K562 (cell line): ENCODE measurements around the gene BMP8B. TPM values are rescaled to one million over a fixed set of nuclear protein-coding genes. Genes with fewer than 3 reads are reported as not detected.
A peak's percentile ranks its signal among the peaks of the same experiment; 100 is the strongest.
"Not testable (repeated sequence)": the region's sequence is repeated elsewhere in the genome, so short reads cannot be mapped to it uniquely, and the experiment has no call there.

Experiments used
- ATAC-seq: fragments of 200-7000 bp; cut with Tn5 transposase; 3 replicates; pipeline ENCODE4 v1.9.1; 2020; ENCODE audit warnings: moderate library complexity
- BruUV-seq: library from RNA; stranded (reverse); fragments of 400-500 nt; replicated peaks from 2 replicates; lab custom pipeline; 2021; lab: Mats Ljungman, UMichigan
- CTCF ChIA-PET: fragments of 300-600 bp; formaldehyde crosslinking; extraction: SDS; loops from one replicate; lab custom pipeline; 2021; ENCODE audit warnings: low intra/inter-chr PET ratio; lab: Yijun Ruan, JAX
- POLR2A ChIA-PET: fragments of 300-600, 350-650 bp; sonication (Branson Sonifier 250); formaldehyde crosslinking; extraction: SDS; loops from one replicate; lab custom pipeline; 2021; ENCODE audit warnings: antibody characterized with exemption, inconsistent platforms; lab: Yijun Ruan, JAX
- DNase-seq, 4 experiments: peaks; one replicate each; pipeline versions ENCODE4 v3.0.0 to v3.0.0-alpha.2; 2011 to 2018; ENCODE audit warnings: low spot score in 3 of 4, mixed read lengths in 3 of 4; ENCODE audit errors: extremely low read depth in 1 of 4
- FAIRE-seq: peaks from 2 replicates; lab custom pipeline; 2011; peaks lifted over from hg19 to GRCh38; lab: Jason Lieb, UNC
- H2AFZ ChIP-seq: 2 replicates; pipeline ENCODE4 v1.6.0; 2011; ENCODE audit warnings: low read depth, low read length, control low read depth, inconsistent platforms
- H3K27ac ChIP-seq: fragments of 200-600 bp; 3 replicates; pipeline ENCODE4 v1.8.0; 2011; ENCODE audit warnings: low read depth, mild to moderate bottlenecking, control low read depth, inconsistent platforms, low read length, moderate library complexity, mixed read lengths; ENCODE audit errors: extremely low read depth
- H3K27me3 ChIP-seq, 2 experiments: fragments of 300-600 bp in 1 of 2; 2 replicates in 1 of 2; 3 replicates in 1 of 2; pipeline versions ENCODE4 v1.6.0 to v1.8.0; 2011; ENCODE audit warnings: inconsistent platforms in 2 of 2, low read length in 2 of 2, mild to moderate bottlenecking in 1 of 2, mixed read lengths in 1 of 2, moderate library complexity in 1 of 2; ENCODE audit not compliant: control insufficient read depth in 2 of 2, insufficient read depth in 2 of 2
- H3K36me3 ChIP-seq: fragments of 300-600 bp; 3 replicates; pipeline ENCODE4 v1.8.0; 2011; ENCODE audit warnings: mild to moderate bottlenecking, low read length, inconsistent platforms; ENCODE audit not compliant: control insufficient read depth, insufficient read depth
- H3K4me1 ChIP-seq, 2 experiments: fragments of 200-600 bp in 1 of 2; replicated peaks in 1 of 2; 2 replicates in 1 of 2; 3 replicates in 1 of 2; pipeline versions ENCODE4 v1.5.1 to v1.8.0; 2011; ENCODE audit warnings: inconsistent platforms in 2 of 2, low read length in 2 of 2, mild to moderate bottlenecking in 1 of 2, mixed read lengths in 1 of 2, moderate library complexity in 1 of 2; ENCODE audit not compliant: control insufficient read depth in 2 of 2, insufficient read depth in 2 of 2
- H3K4me2 ChIP-seq: 2 replicates; pipeline ENCODE4 v1.6.1; 2011; ENCODE audit warnings: low read length, control low read depth, inconsistent platforms, mixed read lengths; ENCODE audit not compliant: insufficient read depth
- H3K4me3 ChIP-seq: fragments of 200-600 bp; sonication (generic), shearing (Covaris generic); 2 replicates; pipeline ENCODE4 v1.5.1; 2016; ENCODE audit warnings: control low read depth, inconsistent platforms
- H3K79me2 ChIP-seq: fragments of 200-600 bp; 3 replicates; pipeline ENCODE4 v1.8.0; 2011; ENCODE audit warnings: low read length, inconsistent platforms; ENCODE audit not compliant: control insufficient read depth, insufficient read depth
- H3K9ac ChIP-seq, 2 experiments: 2 replicates each; pipeline versions ENCODE4 v1.6.0 to v1.6.1; 2011; ENCODE audit warnings: low read depth in 2 of 2, low read length in 2 of 2, control low read depth in 1 of 2, inconsistent platforms in 1 of 2, mild to moderate bottlenecking in 1 of 2, mixed read lengths in 1 of 2; ENCODE audit not compliant: insufficient read depth in 1 of 2
- H3K9me1 ChIP-seq: one replicate; pipeline ENCODE4 v1.6.0; 2011; ENCODE audit warnings: inconsistent platforms, mild to moderate bottlenecking, low read length, moderate library complexity; ENCODE audit not compliant: control insufficient read depth, insufficient read depth
- H3K9me3 ChIP-seq: replicated peaks from 2 replicates; pipeline ENCODE4 v1.5.1; 2011; ENCODE audit warnings: low read depth, low read length, inconsistent platforms; ENCODE audit not compliant: control insufficient read depth, insufficient read depth
- H4K20me1 ChIP-seq: replicated peaks from 2 replicates; pipeline ENCODE4 v1.6.1; 2011; ENCODE audit warnings: low read length, inconsistent platforms, mixed read lengths; ENCODE audit not compliant: control insufficient read depth, insufficient read depth
- AFF1 ChIP-seq, 2 experiments: fragments of 450-650 bp; IDR thresholded peaks; 2 replicates each; pipeline ENCODE4 v1.6.1; 2018; ENCODE audit warnings: mild to moderate bottlenecking in 2 of 2, low read depth in 1 of 2; ENCODE audit not compliant: partially characterized antibody in 2 of 2
- KAT2B ChIP-seq: IDR thresholded peaks from one replicate; pipeline ENCODE4 v1.6.1; 2012; ENCODE audit warnings: low read depth, mild to moderate bottlenecking, control low read depth, inconsistent platforms, low read length, moderate library complexity
- MAFG ChIP-seq: fragments of 450-650 bp; conservative IDR thresholded peaks from 2 replicates; pipeline ENCODE4 v1.6.1; 2016; ENCODE audit warnings: missing genetic modification characterization, missing compliant biosample characterization
- PHB2 ChIP-seq: fragments of 450-650 bp; IDR thresholded peaks from 2 replicates; pipeline ENCODE4 v1.6.1; 2017; ENCODE audit warnings: low read depth
- RAD21 ChIP-seq, 2 experiments: fragments of 250-450 bp in 1 of 2; fragments of 450-650 bp in 1 of 2; sonication (Bioruptor Pico) in 1 of 2; formaldehyde crosslinking in 1 of 2; IDR thresholded peaks in 1 of 2; conservative IDR thresholded peaks in 1 of 2; 2 replicates each; pipeline versions ENCODE4 v1.4.0 to v1.8.0; 2020 to 2022; ENCODE audit warnings: mild to moderate bottlenecking in 2 of 2, moderate library complexity in 1 of 2
- ZNF512 ChIP-seq: IDR thresholded peaks from 2 replicates; pipeline ENCODE4 v1.6.1; 2016; ENCODE audit warnings: missing genetic modification characterization, missing compliant biosample characterization
- WGBS: fragments of 100-300 bp; shearing (Covaris generic); methylation state at CpG from one replicate; pipeline ENCODE4 v1.1.6; 2016; ENCODE audit warnings: low coverage, mixed read lengths; ENCODE audit not compliant: insufficient coverage; ENCODE audit errors: missing lambda C conversion rate; 5-methylcytosine and 5-hydroxymethylcytosine counted together
- in situ Hi-C: fragments of 300-500 bp; cut with MboI; formaldehyde crosslinking; loops from 4 replicates; pipeline ENCODE4 v1.15.0; 2018; ENCODE audit warnings: inconsistent platforms, mixed read lengths
- intact Hi-C: fragments of 100-400 bp; cut with micrococcal nuclease; formaldehyde crosslinking; loops from 2 replicates; pipeline ENCODE4 v1.14.2; 2022
- polyA plus RNA-seq, 8 experiments: library from polyadenylated mRNA; depleted of rRNA in 4 of 8; stranded (reverse) in 5 of 8; unstranded in 3 of 8; fragments of >200 nt; fragmentation: Nextera tagmentation in 2 of 8; fragmentation: Illumina TruSeq in 1 of 8; extraction: Ambion mirVana in 2 of 8; extraction: Trizol in 1 of 8; gene quantifications; 2 replicates each; pipeline versions ENCODE4 v1.2.1 to v1.2.3, GENCODE V29; 2011 to 2014; ENCODE audit warnings: inconsistent platforms in 1 of 8, missing spikeins in 1 of 8
- total RNA-seq, 7 experiments: library from RNA; depleted of rRNA in 6 of 7; stranded (reverse); fragments of >200 nt in 6 of 7; fragmentation: Illumina TruSeq in 2 of 7; extraction: Trizol in 2 of 7; gene quantifications; 2 replicates each; pipeline versions ENCODE4 v1.2.1 to v1.2.3, GENCODE V29; 2011 to 2021; ENCODE audit warnings: low replicate concordance in 1 of 7

Gene BMP8B
- total and polyA plus RNA-seq, 9 of the 15 experiments (the other 6 are each of a cell fraction or from before 2014, with no cell fraction given) = 0.03 to 0.33 (median 0.14) TPM

- in situ Hi-C loops = loop anchor here (5.0 kb wide), 2 partner anchors 84 to 159 kb away; no protein-coding TSS in a partner anchor
- intact Hi-C loops, BruUV-seq, H3K9me3 ChIP-seq, CTCF ChIA-PET, H3K27ac ChIP-seq, DNase-seq, ATAC-seq, H2AFZ ChIP-seq, H3K4me1 ChIP-seq, H3K9ac ChIP-seq, H3K79me2 ChIP-seq, H3K9me1 ChIP-seq, H4K20me1 ChIP-seq, H3K4me3 ChIP-seq, H3K36me3 ChIP-seq, H3K4me2 ChIP-seq, FAIRE-seq: not testable (repeated sequence)
- POLR2A ChIA-PET = interaction anchor here (0.9 to 1.8 kb wide), 2 partner anchors 15 to 123 kb away, joined by 4 to 5 read pairs; no protein-coding TSS in a partner anchor
- H3K27me3 ChIP-seq = peaks cover 0 to 11% of the 10 kb centered on the region in 2 experiments; a peak in 2 of 5 replicates
- peak; percentile 84 for TF ChIP-seq ZNF512 (tag)
- TF ChIP-seq PHB2 = 0 out of 2 replicates have a peak, but pooled peaks have one; percentile 18
- WGBS = 50% methylated on average over 2 of the region's 3 CpGs
These were observed 34.8 kb upstream of the BMP8B start for GRCh38 chr1:39823450-39823849.

GRCh38 chr1:39822146-39822545, 33.5 kb upstream of the BMP8B start:
- intact Hi-C loops = no loop called here
- DNase-seq (no peak), FAIRE-seq (no peak), ATAC-seq (no peak)
- ChIA-PET POLR2A (interaction anchor here (0.6 to 1.9 kb wide), 6 partner anchors 14 to 1499 kb away, joined by 3 to 5 read pairs (median 4); no protein-coding TSS in a partner anchor), CTCF (no interaction called here)
- H4K20me1 ChIP-seq = no peaks in the 10 kb centered on the region
- H3K9me1 ChIP-seq = no peaks in the 10 kb centered on the region
- whole genome bisulfite sequencing = 17% methylated on average over 5 of the region's 5 CpGs
- H2AFZ ChIP-seq = no peak overlapping the region
- no peaks in the 10 kb centered on the region for H3K36me3 ChIP-seq
- no TSS peak for BruUV-seq
- in situ Hi-C loops = loop anchor here (5.0 kb wide), 2 partner anchors 85 to 160 kb away; no protein-coding TSS in a partner anchor
- peaks cover 0 to 11% of the 10 kb centered on the region in 2 experiments; a peak in 2 of 5 replicates for H3K27me3 ChIP-seq
- H3K4me1 ChIP-seq = peaks cover 3 to 7% of the 10 kb centered on the region in 2 experiments; a peak in 4 of 5 replicates
- H3K27ac ChIP-seq = no peak overlapping the region
- H3K9me3 ChIP-seq = no peaks in the 10 kb centered on the region
- H3K9ac ChIP-seq = peak overlapping the region in 1 of 2 experiments; percentile 14; a peak in 1 of 4 replicates
- no peak overlapping the region for H3K4me2 ChIP-seq
- no peak overlapping the region for H3K4me3 ChIP-seq
- H3K79me2 ChIP-seq = no peaks in the 10 kb centered on the region
- TF ChIP-seq MAFG (tag) = no peak
- TF ChIP-seq RAD21 (CRISPR knock-in tag; conservative IDR thresholded peaks at IDR 0.05 in 1 of 2, IDR thresholded peaks at IDR 0.05 in 1 of 2) = no peak
- TF ChIP-seq AFF1 (IDR thresholded peaks at IDR 0.05; ENCODE audit: low read depth in 1 of 2, partially characterized antibody in 2 of 2) = no peak
- TF ChIP-seq KAT2B = no peak
